ENCODE measurements around the gene WDFY1. TPM values are rescaled to one million over a fixed set of nuclear protein-coding genes. Genes with fewer than 3 reads are reported as not detected.
A peak's percentile ranks its signal among the peaks of the same experiment; 100 is the strongest.

Gene WDFY1
- total RNA-seq, 1 experiment from 2014 or later = 66.0 TPM

DNA sequence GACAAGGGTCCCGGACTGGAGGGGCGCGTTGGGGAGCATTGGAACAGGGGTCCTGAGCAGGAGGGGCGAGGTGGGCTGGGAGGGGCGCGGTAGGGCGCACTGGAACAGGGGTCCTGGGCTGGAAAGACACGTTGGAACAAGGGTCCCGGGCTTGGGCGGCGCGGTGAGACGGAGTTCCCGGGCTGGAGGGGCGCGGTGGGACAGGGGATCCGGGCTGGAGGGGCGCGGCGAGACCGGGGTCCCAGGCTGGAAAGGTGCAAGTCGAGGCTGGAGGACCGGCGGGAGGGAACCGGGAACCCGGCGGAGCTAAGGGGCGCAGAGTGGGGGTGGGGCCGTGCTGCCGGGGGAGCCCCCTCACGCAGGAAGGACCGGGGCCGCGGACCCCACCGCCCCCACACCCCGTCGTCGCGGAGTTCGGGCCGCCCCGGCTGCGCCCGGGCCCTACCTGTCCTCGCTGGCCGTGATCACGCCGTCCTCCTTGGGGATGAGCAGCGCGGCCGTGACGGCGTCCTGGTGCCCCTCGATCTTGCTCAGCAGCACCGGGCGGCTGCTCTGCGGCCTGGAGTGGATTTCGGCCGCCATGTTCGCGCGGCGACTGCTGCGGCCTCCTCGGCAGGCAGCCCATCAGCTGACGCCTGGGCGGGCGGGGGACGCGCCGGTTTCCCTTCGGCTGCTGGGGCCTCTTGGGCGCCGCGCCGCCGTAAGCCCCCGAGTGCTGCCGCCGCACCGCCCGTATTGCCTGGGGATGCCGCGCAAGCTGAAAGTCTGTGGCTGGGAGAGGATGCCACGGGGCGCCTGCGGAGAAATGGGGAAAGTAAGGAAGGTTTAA, at the start of gene WDFY1 (continued):
- TF ChIP-seq, protein P1, sequence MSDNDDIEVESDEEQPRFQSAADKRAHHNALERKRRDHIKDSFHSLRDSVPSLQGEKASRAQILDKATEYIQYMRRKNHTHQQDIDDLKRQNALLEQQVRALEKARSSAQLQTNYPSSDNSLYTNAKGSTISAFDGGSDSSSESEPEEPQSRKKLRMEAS (CRISPR knock-in tag; IDR thresholded peaks at IDR 0.05) = peak; percentile 71; the same call in 1 of the 2 replicates
- TF ChIP-seq, protein P2, sequence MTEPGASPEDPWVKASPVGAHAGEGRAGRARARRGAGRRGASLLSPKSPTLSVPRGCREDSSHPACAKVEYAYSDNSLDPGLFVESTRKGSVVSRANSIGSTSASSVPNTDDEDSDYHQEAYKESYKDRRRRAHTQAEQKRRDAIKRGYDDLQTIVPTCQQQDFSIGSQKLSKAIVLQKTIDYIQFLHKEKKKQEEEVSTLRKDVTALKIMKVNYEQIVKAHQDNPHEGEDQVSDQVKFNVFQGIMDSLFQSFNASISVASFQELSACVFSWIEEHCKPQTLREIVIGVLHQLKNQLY (CRISPR knock-in tag; IDR thresholded peaks at IDR 0.05) = no peak
- no peak for TF ChIP-seq ZNF263 (CRISPR knock-in tag; IDR thresholded peaks at IDR 0.05; ENCODE audit: low read depth)
- TF ChIP-seq, protein P3, sequence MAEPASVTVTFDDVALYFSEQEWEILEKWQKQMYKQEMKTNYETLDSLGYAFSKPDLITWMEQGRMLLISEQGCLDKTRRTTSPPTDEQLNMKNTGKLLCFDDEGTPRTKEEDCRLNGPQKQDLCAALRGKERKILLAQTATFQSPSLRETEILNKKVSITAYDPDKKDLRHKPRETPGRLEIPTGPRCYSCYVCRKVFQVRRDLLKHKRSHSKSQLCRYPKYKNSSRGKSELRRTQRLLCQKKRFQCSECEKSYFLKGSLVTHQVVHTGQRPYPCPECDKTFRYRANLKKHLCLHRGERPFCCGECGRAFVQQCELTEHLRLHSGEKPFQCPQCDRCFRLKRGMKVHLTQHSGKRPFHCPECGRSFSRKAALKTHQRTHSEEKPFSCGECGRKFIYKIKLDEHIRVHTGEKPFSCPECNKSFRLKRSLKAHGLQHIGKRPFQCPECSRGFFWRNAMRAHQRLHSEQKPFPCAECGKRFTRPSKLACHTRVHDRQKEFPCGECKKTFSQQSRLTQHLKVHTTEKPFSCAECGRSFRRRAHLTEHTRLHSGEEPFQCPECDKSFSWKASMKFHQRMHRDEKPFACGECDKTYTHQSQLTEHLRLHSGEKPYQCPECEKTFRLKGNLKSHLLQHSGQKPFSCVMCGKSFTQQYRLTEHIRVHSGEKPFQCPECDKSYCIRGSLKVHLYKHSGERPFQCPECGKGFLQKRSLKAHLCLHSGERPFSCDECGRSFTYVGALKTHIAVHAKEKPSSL (CRISPR knock-in tag; conservative IDR thresholded peaks at IDR 0.05) = no peak
- TF ChIP-seq, protein P4, sequence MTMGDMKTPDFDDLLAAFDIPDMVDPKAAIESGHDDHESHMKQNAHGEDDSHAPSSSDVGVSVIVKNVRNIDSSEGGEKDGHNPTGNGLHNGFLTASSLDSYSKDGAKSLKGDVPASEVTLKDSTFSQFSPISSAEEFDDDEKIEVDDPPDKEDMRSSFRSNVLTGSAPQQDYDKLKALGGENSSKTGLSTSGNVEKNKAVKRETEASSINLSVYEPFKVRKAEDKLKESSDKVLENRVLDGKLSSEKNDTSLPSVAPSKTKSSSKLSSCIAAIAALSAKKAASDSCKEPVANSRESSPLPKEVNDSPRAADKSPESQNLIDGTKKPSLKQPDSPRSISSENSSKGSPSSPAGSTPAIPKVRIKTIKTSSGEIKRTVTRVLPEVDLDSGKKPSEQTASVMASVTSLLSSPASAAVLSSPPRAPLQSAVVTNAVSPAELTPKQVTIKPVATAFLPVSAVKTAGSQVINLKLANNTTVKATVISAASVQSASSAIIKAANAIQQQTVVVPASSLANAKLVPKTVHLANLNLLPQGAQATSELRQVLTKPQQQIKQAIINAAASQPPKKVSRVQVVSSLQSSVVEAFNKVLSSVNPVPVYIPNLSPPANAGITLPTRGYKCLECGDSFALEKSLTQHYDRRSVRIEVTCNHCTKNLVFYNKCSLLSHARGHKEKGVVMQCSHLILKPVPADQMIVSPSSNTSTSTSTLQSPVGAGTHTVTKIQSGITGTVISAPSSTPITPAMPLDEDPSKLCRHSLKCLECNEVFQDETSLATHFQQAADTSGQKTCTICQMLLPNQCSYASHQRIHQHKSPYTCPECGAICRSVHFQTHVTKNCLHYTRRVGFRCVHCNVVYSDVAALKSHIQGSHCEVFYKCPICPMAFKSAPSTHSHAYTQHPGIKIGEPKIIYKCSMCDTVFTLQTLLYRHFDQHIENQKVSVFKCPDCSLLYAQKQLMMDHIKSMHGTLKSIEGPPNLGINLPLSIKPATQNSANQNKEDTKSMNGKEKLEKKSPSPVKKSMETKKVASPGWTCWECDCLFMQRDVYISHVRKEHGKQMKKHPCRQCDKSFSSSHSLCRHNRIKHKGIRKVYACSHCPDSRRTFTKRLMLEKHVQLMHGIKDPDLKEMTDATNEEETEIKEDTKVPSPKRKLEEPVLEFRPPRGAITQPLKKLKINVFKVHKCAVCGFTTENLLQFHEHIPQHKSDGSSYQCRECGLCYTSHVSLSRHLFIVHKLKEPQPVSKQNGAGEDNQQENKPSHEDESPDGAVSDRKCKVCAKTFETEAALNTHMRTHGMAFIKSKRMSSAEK (CRISPR knock-in tag; IDR thresholded peaks at IDR 0.05; ENCODE audit: borderline replicate concordance) = no peak
- TF ChIP-seq, protein P5, sequence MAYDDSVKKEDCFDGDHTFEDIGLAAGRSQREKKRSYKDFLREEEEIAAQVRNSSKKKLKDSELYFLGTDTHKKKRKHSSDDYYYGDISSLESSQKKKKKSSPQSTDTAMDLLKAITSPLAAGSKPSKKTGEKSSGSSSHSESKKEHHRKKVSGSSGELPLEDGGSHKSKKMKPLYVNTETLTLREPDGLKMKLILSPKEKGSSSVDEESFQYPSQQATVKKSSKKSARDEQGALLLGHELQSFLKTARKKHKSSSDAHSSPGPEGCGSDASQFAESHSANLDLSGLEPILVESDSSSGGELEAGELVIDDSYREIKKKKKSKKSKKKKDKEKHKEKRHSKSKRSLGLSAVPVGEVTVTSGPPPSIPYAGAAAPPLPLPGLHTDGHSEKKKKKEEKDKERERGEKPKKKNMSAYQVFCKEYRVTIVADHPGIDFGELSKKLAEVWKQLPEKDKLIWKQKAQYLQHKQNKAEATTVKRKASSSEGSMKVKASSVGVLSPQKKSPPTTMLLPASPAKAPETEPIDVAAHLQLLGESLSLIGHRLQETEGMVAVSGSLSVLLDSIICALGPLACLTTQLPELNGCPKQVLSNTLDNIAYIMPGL (CRISPR knock-in tag; IDR thresholded peaks at IDR 0.05) = peak; percentile 97
- TF ChIP-seq, protein P6, sequence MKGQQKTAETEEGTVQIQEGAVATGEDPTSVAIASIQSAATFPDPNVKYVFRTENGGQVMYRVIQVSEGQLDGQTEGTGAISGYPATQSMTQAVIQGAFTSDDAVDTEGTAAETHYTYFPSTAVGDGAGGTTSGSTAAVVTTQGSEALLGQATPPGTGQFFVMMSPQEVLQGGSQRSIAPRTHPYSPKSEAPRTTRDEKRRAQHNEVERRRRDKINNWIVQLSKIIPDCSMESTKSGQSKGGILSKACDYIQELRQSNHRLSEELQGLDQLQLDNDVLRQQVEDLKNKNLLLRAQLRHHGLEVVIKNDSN (CRISPR knock-in tag; IDR thresholded peaks at IDR 0.05) = peak; percentile 89
- TF ChIP-seq, protein P7, sequence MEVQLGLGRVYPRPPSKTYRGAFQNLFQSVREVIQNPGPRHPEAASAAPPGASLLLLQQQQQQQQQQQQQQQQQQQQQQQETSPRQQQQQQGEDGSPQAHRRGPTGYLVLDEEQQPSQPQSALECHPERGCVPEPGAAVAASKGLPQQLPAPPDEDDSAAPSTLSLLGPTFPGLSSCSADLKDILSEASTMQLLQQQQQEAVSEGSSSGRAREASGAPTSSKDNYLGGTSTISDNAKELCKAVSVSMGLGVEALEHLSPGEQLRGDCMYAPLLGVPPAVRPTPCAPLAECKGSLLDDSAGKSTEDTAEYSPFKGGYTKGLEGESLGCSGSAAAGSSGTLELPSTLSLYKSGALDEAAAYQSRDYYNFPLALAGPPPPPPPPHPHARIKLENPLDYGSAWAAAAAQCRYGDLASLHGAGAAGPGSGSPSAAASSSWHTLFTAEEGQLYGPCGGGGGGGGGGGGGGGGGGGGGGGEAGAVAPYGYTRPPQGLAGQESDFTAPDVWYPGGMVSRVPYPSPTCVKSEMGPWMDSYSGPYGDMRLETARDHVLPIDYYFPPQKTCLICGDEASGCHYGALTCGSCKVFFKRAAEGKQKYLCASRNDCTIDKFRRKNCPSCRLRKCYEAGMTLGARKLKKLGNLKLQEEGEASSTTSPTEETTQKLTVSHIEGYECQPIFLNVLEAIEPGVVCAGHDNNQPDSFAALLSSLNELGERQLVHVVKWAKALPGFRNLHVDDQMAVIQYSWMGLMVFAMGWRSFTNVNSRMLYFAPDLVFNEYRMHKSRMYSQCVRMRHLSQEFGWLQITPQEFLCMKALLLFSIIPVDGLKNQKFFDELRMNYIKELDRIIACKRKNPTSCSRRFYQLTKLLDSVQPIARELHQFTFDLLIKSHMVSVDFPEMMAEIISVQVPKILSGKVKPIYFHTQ (CRISPR knock-in tag; IDR thresholded peaks at IDR 0.05) = no peak
- no peak for TF ChIP-seq HMGA2 (CRISPR knock-in tag; IDR thresholded peaks at IDR 0.05)
- TF ChIP-seq, protein P8, sequence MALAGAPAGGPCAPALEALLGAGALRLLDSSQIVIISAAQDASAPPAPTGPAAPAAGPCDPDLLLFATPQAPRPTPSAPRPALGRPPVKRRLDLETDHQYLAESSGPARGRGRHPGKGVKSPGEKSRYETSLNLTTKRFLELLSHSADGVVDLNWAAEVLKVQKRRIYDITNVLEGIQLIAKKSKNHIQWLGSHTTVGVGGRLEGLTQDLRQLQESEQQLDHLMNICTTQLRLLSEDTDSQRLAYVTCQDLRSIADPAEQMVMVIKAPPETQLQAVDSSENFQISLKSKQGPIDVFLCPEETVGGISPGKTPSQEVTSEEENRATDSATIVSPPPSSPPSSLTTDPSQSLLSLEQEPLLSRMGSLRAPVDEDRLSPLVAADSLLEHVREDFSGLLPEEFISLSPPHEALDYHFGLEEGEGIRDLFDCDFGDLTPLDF (CRISPR knock-in tag; IDR thresholded peaks at IDR 0.05) = no peak
- TF ChIP-seq, protein P9, sequence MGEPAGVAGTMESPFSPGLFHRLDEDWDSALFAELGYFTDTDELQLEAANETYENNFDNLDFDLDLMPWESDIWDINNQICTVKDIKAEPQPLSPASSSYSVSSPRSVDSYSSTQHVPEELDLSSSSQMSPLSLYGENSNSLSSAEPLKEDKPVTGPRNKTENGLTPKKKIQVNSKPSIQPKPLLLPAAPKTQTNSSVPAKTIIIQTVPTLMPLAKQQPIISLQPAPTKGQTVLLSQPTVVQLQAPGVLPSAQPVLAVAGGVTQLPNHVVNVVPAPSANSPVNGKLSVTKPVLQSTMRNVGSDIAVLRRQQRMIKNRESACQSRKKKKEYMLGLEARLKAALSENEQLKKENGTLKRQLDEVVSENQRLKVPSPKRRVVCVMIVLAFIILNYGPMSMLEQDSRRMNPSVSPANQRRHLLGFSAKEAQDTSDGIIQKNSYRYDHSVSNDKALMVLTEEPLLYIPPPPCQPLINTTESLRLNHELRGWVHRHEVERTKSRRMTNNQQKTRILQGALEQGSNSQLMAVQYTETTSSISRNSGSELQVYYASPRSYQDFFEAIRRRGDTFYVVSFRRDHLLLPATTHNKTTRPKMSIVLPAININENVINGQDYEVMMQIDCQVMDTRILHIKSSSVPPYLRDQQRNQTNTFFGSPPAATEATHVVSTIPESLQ (CRISPR knock-in tag; IDR thresholded peaks at IDR 0.05) = no peak
- no peak for TF ChIP-seq ZNF416 (CRISPR knock-in tag; IDR thresholded peaks at IDR 0.05)
- TF ChIP-seq, protein P10, sequence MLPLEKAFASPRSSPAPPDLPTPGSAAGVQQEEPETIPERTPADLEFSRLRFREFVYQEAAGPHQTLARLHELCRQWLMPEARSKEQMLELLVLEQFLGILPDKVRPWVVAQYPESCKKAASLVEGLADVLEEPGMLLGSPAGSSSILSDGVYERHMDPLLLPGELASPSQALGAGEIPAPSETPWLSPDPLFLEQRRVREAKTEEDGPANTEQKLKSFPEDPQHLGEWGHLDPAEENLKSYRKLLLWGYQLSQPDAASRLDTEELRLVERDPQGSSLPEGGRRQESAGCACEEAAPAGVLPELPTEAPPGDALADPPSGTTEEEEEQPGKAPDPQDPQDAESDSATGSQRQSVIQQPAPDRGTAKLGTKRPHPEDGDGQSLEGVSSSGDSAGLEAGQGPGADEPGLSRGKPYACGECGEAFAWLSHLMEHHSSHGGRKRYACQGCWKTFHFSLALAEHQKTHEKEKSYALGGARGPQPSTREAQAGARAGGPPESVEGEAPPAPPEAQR (CRISPR knock-in tag; IDR thresholded peaks at IDR 0.05) = no peak
- TF ChIP-seq ZNF138 (CRISPR knock-in tag; conservative IDR thresholded peaks at IDR 0.05) = peak; percentile 93
- TF ChIP-seq, protein P11, sequence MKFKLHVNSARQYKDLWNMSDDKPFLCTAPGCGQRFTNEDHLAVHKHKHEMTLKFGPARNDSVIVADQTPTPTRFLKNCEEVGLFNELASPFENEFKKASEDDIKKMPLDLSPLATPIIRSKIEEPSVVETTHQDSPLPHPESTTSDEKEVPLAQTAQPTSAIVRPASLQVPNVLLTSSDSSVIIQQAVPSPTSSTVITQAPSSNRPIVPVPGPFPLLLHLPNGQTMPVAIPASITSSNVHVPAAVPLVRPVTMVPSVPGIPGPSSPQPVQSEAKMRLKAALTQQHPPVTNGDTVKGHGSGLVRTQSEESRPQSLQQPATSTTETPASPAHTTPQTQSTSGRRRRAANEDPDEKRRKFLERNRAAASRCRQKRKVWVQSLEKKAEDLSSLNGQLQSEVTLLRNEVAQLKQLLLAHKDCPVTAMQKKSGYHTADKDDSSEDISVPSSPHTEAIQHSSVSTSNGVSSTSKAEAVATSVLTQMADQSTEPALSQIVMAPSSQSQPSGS (CRISPR knock-in tag; IDR thresholded peaks at IDR 0.05; ENCODE audit: borderline replicate concordance, low read depth) = no peak
- peak; percentile 57; the same call in 1 of the 2 replicates for TF ChIP-seq NFE2L1 (CRISPR knock-in tag; IDR thresholded peaks at IDR 0.05)
- 0 out of 2 replicates have a peak, but pooled peaks have one; percentile 57 for TF ChIP-seq ESRRA (CRISPR knock-in tag; IDR thresholded peaks at IDR 0.05; ENCODE audit: borderline replicate concordance)
